CD4-positive, alpha-beta T cell treated with Interleukin-2 at 100 ng/mL for 4 hours (primary cell): Measurements from ENCODE around the gene KCNK5.

Experiments
- DNase-seq: peaks from one replicate; pipeline ENCODE4 v3.0.0-alpha.2; 2020; ENCODE audit warnings: low spot score

KCNK5 gene, protein sequence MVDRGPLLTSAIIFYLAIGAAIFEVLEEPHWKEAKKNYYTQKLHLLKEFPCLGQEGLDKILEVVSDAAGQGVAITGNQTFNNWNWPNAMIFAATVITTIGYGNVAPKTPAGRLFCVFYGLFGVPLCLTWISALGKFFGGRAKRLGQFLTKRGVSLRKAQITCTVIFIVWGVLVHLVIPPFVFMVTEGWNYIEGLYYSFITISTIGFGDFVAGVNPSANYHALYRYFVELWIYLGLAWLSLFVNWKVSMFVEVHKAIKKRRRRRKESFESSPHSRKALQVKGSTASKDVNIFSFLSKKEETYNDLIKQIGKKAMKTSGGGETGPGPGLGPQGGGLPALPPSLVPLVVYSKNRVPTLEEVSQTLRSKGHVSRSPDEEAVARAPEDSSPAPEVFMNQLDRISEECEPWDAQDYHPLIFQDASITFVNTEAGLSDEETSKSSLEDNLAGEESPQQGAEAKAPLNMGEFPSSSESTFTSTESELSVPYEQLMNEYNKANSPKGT

DNA sequence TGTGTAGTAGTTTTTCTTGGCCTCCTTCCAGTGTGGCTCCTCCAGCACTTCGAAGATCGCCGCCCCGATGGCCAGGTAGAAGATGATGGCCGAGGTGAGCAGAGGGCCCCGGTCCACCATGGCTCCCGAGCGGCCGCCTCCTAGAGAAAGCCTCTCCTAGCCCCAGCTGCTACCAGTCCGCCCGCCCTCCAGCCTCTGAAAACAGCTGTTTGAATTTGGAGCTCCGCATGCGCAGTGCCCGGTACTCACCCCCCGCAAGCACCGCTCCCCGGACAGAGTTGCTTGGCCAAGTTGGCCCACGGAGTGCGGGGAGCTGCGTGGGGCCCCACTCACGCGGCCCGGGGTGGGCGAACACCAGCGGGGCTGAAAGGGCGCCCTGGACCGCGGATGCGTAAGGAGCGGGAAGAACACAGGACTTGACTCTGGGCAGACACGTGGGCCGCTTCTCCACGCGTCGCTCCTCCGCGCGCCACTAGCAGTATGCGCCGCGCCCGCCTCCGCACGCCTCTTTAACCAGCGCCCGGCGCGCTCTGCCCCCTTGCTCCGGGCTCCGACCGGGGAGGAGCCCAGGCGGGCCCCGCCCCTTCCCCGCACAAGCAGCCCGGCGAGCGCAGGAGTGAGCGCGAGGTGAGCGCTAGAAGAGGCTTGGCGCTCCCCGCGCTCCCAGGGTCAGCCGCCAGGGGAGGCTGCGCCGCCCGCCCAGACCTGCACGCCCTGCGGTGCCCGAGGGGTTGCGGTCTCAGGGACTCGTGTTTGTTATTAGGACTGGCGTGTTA, at the start of gene KCNK5:
Gene KCNK5 (minus strand): TSS at position 484 of the 776 bp plus-strand sequence. CDS start 364 bp downstream, at position 120.
- DNase-seq = peak; percentile 64

DNA sequence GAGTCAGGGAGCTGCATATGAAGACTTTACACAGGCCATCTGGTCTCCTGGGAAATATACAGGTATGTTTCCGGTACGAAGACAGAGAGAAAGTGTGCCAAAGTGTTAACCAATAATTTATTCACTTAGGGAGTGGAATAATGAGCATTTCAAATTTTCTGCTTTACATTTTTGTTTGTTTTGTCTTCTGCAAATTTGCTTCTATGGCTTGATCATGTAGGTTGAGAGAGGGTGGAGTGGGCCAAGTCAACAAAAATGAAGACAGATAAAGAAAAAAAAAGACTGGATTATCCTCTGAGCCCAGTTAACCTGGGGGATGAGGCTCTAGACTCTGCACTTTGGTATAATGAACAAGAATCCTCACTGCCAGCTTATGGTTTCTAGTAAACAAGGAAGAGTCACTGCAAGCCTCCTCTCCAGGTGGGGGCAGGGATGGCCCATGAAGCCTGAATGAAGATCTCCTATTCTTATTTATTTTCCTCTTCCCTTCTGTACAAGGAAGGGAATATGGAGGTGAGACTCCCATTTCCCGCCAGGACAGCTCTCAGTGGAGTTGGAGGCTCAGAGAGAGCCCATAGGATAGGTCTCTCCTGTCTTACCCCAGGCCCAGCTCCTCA, 47.2 kb upstream of the KCNK5 start:
- no peak for DNase-seq

GRCh38 chr6:39274903-39275302, 45.6 kb upstream of the KCNK5 start:
- DNase-seq = no peak

DNA sequence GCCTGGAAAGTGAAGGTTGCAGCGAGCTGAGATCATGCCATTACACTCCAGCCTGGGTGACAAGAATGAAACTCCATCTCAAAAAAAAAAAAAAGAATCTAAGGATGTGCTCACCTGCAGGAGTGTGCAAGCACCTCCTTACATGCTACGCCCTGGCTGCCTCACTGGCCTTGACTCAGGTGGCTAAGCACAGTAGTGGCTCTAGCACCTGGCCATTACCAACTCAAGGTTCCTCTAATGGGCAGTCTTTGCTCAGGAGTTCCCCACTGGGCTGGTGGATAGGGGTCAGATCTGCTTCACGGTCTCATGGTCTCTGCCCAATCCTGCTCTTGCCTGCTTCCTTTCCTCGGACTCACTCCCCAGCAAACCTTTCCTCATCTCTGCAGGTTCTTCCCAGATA, 45.2 kb upstream of the KCNK5 start:
- no peak for DNase-seq

GRCh38 chr6:39273406-39273821, 44.1 kb upstream of the KCNK5 start:
- DNase-seq = no peak

- no peak for DNase-seq
These were observed 40.7 kb upstream of the KCNK5 start for GRCh38 chr6:39269961-39270360.

DNA sequence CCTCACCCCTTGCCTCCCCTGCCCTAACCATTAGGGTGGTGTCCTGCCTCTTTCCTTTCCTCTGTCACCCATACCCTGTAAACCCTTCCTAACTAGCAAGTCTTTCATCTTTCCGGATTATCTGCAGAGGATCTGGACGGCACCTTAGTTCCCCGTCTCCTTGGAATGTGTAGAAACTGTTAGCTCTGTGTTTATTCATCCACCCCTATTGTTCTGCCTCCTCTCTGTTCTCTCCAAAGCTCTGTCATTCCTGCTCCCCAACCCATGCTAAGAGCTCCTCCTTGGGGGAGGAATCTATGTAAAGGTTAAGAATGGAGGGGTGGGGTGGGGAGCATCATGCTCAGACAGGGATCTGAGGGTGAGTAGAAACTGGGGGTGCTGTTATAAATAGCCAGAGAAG, 39.4 kb upstream of the KCNK5 start:
- DNase-seq = no peak

DNA sequence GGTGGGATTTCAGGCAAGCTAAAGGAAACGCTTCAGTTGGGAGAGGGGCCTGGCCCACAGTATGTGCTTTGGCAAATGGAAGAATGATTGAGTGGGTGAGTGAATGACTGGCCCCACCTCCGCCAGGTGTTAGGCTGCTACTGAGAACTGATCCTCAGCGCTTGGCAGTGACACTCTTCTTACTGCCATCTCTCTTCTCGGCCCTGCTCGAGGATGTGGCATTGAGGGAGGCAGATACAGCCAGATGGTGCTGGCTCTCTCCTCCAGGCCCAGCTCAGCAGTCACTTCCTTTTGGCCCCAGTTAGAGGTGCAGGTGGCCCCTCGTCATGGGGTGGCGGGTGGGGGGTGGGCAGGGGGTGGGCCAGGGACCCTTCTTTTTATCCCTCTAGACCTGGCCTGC, 38.9 kb upstream of the KCNK5 start:
- no peak for DNase-seq

GRCh38 chr6:39266782-39267355, 37.6 kb upstream of the KCNK5 start:
- no peak for DNase-seq

DNA sequence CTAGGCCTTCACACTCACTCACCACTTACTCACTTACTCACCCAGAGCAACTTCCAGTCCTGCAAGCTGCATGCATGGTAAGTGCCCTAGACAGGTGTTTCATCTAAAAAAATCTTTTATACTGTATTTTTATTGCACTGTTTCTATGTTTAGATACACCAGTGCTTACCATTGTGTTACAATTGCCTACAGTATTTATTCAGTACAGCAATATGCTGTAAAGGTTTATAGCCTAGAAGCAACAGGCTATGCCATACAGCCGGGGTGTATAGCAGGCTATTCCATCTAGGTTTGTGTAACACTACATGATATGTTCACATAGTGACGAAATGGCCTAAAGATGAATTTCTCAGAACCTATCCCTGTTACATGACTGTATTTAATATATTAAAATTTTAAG, 37.1 kb upstream of the KCNK5 start:
- DNase-seq = no peak

- no peak for DNase-seq
These were observed 34.2 kb upstream of the KCNK5 start for GRCh38 chr6:39263303-39264037.

- no peak for DNase-seq
These were observed 32.5 kb upstream of the KCNK5 start for GRCh38 chr6:39261751-39262150.

GRCh38 chr6:39260953-39261352, 31.7 kb upstream of the KCNK5 start:
- DNase-seq = no peak

DNA sequence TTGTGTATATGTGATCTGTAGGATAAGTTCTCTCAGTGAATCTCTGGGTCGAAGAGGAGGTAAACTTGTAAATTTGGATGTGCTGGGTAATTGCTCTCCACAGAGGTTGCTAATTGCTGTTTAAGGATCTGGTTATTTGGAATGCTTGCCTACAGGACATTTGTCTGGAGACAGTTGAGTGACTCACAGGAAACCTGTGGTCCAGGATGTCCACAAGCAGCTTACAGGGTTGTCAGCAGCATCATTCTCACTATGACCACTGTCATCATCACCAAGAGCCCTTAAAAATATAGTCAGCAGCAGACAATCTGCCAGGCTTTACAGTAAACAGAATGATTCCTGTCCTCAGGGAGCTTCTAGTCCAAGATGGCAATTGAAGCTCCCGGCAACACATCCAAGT, 31.2 kb upstream of the KCNK5 start:
- no peak for DNase-seq

- no peak for DNase-seq
These were observed 27.1 kb upstream of the KCNK5 start for GRCh38 chr6:39256294-39256940.

DNA sequence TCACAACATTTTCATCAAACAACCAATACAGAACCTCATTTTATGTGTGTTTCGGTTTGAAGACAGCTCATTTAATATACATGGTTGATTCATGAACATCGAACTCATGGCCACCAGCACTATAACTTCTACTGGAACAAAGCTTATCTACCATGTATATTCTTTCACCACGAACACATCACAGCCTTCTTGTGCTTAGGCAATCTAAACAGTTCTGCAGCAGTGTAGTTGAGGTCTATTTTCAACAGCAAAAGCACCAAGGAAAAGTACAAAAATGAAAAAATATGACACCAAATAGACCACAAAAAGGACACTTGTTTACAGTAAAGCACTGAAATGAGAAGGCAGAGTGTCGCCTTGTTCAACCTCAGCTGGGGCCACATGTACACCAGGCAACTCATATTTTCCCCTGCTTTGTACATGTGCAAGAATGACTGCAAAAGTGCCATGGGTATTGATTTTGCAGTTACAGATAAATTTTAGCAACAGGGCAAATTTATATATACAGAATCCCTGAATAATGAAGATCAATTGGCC, 25.8 kb upstream of the KCNK5 start:
- no peak for DNase-seq

DNA sequence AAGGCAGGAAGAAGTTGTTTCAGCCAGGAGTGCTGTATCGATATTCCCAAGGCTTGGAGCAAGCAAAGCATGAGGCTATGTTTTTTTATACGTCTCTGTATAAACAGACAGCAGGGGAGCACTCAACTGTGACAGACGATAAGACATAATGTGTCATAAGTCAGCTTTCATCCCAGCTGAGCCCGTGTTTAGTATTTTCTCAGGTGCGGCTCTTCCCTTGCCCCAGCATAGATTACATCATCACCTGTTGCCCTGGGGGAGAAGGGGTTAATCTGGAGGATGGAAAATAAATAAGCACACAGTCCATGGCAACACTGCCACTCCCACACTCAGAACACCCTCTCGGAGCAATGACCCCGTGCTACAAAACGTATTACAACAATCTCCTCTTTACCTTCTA, 22.1 kb upstream of the KCNK5 start:
- DNase-seq = no peak

- no peak for DNase-seq
These were observed 21.2 kb upstream of the KCNK5 start for GRCh38 chr6:39250507-39250906.

DNA sequence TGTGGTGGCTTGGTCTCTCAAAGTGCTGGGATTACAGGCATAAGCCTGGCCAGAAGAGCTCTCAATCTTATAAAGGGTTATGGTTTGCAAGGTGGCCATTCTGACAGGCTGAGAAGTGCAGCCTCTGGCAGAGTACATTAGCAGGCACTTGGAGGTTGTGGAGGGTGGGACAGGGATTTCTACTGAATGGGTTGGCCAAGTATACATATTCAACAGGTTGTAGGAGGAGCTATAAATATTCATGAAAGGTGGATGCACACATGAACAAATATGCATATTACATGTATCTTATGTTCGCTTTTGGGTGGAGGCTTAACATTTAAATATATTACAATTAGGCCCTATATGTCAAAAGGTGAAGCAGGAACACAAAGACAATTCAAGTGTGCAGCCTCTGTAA, 20.0 kb upstream of the KCNK5 start:
- DNase-seq = no peak

GRCh38 chr6:39247667-39248194, 18.5 kb upstream of the KCNK5 start:
- DNase-seq = no peak

GRCh38 chr6:39243809-39244208, 14.5 kb upstream of the KCNK5 start:
- no peak for DNase-seq
